NCI-H345 (cell line): ENCODE measurements around the gene SNX25.
"Not testable (repeated sequence)": the region's sequence is repeated elsewhere in the genome, so short reads cannot be mapped to it uniquely, and the experiment has no call there.

ENCODE experiments used
- DNase-seq: peaks from one replicate; lab custom pipeline; 2025; lab: John Stamatoyannopoulos, UW

Gene SNX25

DNA sequence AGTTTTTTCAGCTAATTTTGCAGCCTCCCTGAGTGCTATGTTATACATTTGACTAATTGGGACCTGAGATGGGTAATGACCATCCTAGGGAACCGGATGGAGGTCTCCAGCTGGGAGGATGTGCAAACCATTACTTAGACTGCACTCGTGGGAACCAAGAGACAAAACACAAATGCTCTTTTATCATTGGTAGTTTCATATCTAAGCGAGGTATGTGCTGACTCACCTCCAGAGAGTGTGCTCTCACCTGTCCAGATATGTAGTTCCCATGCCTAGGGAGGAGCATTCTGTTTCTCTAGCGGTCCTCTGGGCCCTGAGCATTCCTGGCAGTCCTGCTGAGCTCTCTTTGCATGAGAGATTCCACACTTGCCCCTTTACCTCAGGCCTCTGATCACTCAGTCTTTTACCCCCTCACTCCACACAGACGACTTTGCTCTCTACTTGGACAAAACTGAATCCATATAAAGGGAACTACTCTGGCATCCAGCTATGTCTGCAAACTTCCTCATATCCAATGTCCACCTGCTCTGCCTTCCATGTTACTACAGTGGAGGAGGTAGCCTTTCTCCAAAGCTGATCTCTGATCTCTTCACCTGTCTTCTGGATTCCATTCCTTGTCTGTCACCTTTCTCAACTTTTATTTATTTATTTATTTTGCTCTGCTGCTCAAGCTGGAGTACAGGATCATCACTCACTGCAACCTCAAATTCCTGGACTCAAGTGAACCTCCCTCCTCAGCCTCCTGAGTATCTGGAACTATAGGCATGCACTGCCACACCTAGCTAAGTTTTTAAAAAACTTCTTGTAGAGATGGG is 97.9 kb downstream of the SNX25 start:
- no peak for DNase-seq

DNA sequence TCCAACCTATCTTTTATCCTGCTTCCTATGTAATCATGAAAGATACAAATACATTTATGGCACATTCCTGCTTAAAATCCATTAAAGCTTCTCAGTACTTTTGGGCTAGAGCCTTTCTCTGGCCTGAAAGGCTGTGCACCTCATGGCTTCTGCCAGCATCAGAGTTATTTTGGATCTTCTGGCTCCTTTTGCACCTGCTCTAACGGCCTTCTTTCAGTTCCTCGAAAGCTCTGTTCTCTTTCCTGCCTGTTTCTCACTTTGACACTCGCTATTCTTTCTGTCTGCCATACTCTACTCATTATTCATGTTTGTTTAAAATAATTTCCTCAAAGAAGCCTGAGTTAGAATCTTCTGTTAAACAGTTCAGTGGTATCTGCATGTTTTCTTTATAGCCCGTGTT is 100.4 kb downstream of the SNX25 start:
- no peak for DNase-seq

DNA sequence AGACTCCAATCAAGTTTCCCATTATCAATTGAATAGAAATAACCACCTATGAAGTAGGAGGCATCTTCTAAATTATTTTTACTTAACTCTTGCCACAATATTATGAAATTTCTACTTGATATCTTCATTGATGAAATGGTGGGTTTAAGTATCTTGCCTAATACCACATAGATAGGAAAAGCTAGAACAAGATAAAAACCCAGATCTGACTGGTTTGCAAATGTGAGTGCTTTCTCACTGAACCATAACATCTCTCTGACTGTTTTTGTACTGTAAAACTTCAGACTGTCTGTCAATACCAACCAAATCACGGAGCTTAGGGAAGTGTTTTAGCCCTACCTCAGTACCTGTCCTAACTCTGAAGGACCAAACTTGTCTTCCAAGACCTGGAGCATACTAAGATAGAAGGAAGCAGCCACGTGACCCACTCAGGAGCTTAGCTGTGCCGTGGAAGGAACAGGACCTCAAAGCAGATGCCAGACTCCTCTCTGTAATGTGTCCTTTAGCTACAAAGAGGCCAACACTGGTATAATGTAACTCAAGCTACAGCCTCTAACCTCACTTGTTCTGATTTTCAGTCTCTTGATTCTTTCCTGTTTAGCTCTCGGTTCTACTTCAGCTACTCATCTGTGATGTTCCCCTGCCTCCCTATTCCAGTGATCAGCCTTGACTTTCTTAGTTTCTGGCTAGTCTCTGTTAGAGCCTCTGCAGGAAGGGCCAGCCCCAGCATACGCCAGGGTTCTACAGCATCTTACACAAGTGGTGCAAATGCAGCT is 101.9 kb downstream of the SNX25 start:
- no peak for DNase-seq

- DNase-seq: no peak
Observed at GRCh38 chr4:185312699-185313098, 103.3 kb downstream of the SNX25 start.

GRCh38 chr4:185317462-185317861 is 108.1 kb downstream of the SNX25 start:
- DNase-seq: not testable (repeated sequence)

DNA sequence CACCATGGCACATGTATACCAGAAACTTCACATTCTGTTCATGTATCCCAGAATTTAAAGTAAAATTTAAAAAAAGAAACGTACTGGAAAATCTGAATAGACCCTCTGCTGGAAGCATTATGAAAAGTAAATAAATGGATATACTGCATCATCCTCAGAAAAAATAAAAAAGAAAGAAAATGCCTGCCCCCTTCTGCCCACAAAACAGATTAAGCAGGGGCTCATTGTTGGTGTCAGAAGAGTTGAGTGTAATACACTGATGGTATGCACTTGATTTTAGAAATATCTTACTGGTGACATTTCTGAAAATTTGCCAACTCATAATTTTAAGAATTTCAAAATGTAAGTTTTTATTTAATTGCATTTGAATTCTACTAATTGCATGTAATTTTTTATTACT is 108.5 kb downstream of the SNX25 start:
- DNase-seq: no peak

DNA sequence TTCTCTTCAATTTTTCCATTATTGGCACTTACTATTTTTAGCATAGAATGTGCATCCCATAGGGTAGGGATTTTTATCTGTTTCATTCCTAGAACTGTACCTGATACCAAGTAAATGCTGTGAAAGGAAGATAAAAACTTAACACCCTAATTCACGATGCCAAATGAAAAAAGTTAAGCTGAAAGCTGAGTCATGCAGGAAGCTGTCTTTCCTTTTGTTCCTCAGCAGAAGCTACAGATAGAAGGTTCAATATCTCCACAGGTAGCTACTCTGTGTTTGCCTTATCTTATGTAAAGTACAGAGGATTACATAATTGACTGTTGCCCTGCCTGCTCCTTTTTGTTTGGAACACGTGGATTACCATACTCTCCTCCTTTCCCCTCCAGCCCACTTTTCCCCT is 109.3 kb downstream of the SNX25 start:
- DNase-seq: peak; percentile 76

DNA sequence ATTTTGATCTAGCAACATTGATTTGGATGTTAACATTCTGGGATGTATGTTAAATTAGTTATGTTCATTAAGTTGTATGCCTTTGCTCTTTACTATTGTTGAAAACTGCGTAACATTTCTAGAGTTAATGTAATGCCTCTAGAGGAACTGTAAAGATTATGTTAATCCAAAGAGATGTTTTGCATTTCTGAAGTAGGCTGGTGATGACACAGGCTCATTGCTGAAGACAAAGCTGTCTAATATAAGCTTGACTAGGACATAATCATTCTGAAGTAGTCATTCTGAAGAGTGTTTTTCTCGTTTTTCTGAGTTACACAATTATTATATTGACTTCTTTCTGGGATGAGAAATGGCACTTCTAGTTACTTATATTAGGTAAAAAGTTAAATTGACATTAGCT is 113.4 kb downstream of the SNX25 start:
- no peak for DNase-seq

DNA sequence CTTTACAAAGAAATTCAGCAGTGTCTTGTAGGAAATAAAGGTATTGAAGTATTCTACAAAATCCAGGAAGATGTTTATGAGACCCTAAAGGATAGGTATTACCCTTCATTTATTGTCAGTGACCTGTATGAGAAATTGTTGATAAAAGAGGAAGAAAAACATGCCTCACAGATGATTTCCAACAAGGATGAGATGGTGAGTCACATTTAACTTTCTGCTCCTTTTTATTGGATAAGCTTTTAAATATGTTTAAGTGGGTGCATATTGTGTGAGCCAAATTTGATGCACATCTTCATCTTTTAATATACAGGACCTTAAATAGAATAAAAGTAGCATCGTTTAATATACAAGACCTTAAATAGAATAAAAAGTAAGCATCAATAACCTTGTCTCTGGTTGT is 114.2 kb downstream of the SNX25 start:
- no peak for DNase-seq

DNA sequence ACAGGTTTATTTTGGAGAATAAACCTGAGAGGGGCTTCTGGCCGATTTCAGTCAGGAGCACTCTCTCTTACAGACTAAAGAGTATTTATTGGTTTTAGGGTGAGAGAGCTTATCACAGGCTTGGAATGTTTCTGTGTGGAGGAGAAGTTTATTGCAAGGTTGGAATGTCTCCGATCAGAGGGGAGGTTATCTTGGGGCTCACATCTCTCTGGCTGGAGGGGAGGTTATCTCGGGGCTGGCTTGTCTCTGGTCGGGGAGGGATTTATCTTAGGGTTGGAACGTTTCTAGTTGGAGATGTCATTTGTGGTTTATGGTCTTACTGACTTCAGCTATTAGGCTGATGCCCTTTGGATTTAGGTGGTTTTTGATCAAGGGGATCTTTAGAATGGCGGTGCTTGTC is 115.0 kb downstream of the SNX25 start:
- not testable (repeated sequence) for DNase-seq

- not testable (repeated sequence) for DNase-seq
Observed at GRCh38 chr4:185325721-185326120, 116.3 kb downstream of the SNX25 start.

DNA sequence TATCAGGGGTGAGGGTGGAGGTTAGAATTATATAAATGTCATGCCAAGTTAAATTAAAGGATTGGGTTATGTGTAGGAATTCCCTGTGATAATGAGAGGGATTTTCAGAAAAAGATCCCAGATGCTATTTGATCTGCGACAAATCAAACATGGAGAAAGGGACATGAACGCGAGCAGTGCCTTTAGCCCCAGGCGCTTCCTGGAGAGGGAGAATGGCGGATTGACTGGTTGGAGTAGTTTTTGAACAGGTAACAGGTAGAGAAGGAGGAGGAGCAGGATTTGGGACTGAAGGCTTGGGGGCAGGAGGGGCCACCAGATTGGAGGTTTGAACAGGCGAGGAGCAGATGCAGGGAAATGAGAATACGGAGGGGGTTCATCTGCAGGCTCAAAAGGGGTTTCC is 119.2 kb downstream of the SNX25 start:
- no peak for DNase-seq

GRCh38 chr4:185329879-185330510 is 120.6 kb downstream of the SNX25 start:
- not testable (repeated sequence) for DNase-seq

DNA sequence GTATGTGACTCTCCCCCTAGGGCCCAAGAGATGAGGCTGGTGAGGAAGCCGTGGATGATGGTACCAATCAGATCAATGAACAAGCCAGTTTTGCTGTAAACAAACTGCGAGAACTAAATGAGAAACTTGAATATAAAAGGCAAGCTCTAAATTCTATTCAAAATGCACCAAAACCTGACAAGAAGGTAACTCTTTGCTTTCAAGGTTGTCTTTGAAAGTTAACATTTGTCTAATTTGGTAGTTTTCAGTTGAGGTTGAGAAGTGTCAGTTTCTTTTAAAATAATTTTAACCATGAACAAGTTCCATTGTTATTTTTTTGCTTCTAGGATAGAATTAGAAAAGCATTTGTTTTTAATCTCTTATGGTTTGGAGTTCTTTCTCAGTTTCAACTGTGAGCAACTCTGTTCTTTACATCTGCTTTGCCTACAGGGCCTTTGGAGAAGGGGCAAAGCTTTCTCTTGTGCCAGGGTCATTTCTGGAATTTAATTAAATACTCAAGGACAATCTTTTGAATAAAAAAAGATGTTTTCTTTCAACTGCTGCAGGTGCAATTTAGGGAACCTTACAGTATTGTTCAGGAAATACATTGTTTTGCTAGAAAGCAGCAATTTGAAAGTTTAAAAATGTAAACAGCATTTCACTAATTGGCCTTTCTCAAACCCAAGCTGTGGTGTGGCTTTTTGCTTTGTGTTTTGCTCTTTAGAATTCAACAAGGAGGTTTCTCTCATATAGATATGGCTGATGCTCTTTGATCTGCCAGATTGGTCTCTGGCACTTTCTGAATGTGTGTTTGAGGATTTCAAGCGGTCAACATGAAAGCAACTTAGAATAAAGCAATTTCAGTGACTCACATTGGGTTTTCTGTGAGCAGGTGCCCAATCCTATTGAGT is 123.4 kb downstream of the SNX25 start:
- no peak for DNase-seq

DNA sequence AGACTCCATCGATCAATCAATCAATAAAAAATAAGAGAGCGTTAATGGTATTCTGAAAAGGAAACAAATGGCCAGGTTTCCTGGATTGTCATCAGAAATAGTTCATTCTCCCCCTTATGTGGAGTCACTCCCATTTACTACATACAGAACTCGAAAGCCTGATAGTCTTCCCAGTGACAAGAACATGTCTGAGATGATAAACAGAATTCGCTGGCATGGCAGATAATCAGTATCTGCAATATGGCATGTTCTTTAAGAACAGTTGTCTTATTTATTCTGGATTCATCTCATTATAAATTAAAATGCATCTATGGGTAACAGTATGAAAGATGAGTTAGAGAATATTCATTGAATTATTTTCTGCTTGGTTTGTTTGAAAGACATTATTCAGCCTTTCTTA is 124.9 kb downstream of the SNX25 start:
- no peak for DNase-seq

- DNase-seq: no peak
Observed at GRCh38 chr4:185335579-185335978, 126.2 kb downstream of the SNX25 start.

GRCh38 chr4:185339941-185340340 is 130.5 kb downstream of the SNX25 start:
- DNase-seq: no peak

- DNase-seq: no peak
Observed at GRCh38 chr4:185341377-185341776, 132.0 kb downstream of the SNX25 start.

DNA sequence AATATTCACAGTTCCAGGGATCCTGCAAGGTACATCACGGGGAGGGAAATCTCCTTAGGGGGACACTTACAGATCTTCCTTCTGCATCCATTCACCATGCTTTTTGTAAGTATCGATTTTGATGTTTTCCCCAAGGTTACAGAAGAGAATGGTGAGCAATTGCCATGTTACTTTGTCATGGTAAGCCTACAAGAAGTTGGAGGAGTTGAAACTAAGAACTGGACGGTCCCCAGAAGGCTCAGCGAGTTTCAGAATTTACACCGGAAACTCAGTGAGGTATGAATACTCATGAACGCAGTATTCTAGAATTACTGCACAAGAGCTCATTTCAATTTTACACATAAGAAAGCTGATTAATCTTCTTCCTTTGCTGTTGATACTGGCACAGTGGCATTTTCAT is 132.4 kb downstream of the SNX25 start:
- DNase-seq: no peak

GRCh38 chr4:185343726-185344581 is 134.6 kb downstream of the SNX25 start:
- no peak for DNase-seq
